ENCODE measurements around the gene CHIA. TPM values are rescaled to one million over a fixed set of nuclear protein-coding genes. Genes with fewer than 3 reads are reported as not detected.

Gene CHIA
- total RNA-seq, 1 donor from 2014 or later, result not detected

- H3K4me1 ChIP-seq, result no peaks in the 10 kb centered on the region
- no peak overlapping the region for H3K4me3 ChIP-seq
- DNase-seq (ENCODE audit: extremely low spot score in 2 of 2), result peak in 1 of 2 donors; percentile 58
- H3K36me3 ChIP-seq, result no peaks in the 10 kb centered on the region
- intact Hi-C loops (cut with DNase I), result no loop called here
- no peaks in the 10 kb centered on the region for H3K9me3 ChIP-seq
- H3K27ac ChIP-seq, result no peak overlapping the region
- TF ChIP-seq CTCF (IDR thresholded peaks at IDR 0.05), result no peak
- no peaks in the 10 kb centered on the region for H3K27me3 ChIP-seq
These were observed 39.1 kb upstream of the CHIA start for GRCh38 chr1:111251570-111251969.

- intact Hi-C loops (cut with DNase I), result no loop called here
- no peak for DNase-seq (ENCODE audit: extremely low spot score in 2 of 2)
- Histone ChIP-seq H3K4me1 (no peaks in the 10 kb centered on the region), H3K4me3 (no peak overlapping the region), H3K36me3 (no peaks in the 10 kb centered on the region), H3K9me3 (no peaks in the 10 kb centered on the region), H3K27ac (no peak overlapping the region), H3K27me3 (no peaks in the 10 kb centered on the region)
- TF ChIP-seq CTCF (IDR thresholded peaks at IDR 0.05) (no peak), POLR2A (IDR thresholded peaks at IDR 0.05) (no peak), POLR2AphosphoS5 (IDR thresholded peaks at IDR 0.05; ENCODE audit: insufficient read depth in 1 of 2, low read depth in 1 of 2) (no peak)
These were observed 37.9 kb upstream of the CHIA start for GRCh38 chr1:111252786-111253185.

- Histone ChIP-seq H3K27me3 (no peaks in the 10 kb centered on the region), H3K27ac (no peak overlapping the region), H3K4me3 (no peak overlapping the region), H3K4me1 (no peaks in the 10 kb centered on the region), H3K9me3 (no peaks in the 10 kb centered on the region), H3K36me3 (no peaks in the 10 kb centered on the region)
- intact Hi-C loops (cut with DNase I), result no loop called here
- no peak for DNase-seq (ENCODE audit: extremely low spot score in 2 of 2)
- TF ChIP-seq POLR2AphosphoS5 (IDR thresholded peaks at IDR 0.05; ENCODE audit: insufficient read depth in 1 of 2, low read depth in 1 of 2) (no peak), CTCF (IDR thresholded peaks at IDR 0.05) (no peak), POLR2A (IDR thresholded peaks at IDR 0.05) (no peak)
These were observed 36.8 kb upstream of the CHIA start for GRCh38 chr1:111253876-111254275.

- no peaks in the 10 kb centered on the region for H3K27me3 ChIP-seq
- intact Hi-C loops (cut with DNase I), result no loop called here
- no peaks in the 10 kb centered on the region for H3K9me3 ChIP-seq
- H3K4me3 ChIP-seq, result no peak overlapping the region
- H3K4me1 ChIP-seq, result no peaks in the 10 kb centered on the region
- H3K36me3 ChIP-seq, result no peaks in the 10 kb centered on the region
- TF ChIP-seq CTCF (IDR thresholded peaks at IDR 0.05) (no peak), POLR2A (IDR thresholded peaks at IDR 0.05) (no peak), POLR2AphosphoS5 (IDR thresholded peaks at IDR 0.05; ENCODE audit: insufficient read depth in 1 of 2, low read depth in 1 of 2) (no peak)
- no peak for DNase-seq (ENCODE audit: extremely low spot score in 2 of 2)
- H3K27ac ChIP-seq, result no peak overlapping the region
These were observed 33.5 kb upstream of the CHIA start for GRCh38 chr1:111256988-111257658.

GRCh38 chr1:111267801-111268508 is 22.7 kb upstream of the CHIA start:
- Histone ChIP-seq H3K9me3 (no peaks in the 10 kb centered on the region), H3K27ac (no peak overlapping the region), H3K36me3 (no peaks in the 10 kb centered on the region), H3K27me3 (no peaks in the 10 kb centered on the region), H3K4me1 (peaks cover 9% of the 10 kb centered on the region), H3K4me3 (no peak overlapping the region)
- TF ChIP-seq POLR2AphosphoS5 (IDR thresholded peaks at IDR 0.05; ENCODE audit: insufficient read depth in 1 of 2, low read depth in 1 of 2) (no peak), CTCF (IDR thresholded peaks at IDR 0.05) (no peak), POLR2A (IDR thresholded peaks at IDR 0.05) (no peak)
- no peak for DNase-seq (ENCODE audit: extremely low spot score in 2 of 2)
- intact Hi-C loops (cut with DNase I), result no loop called here
